DND-41 (cell line): ENCODE measurements around the gene PTBP3.

ENCODE experiments used
- ATAC-seq: fragments of 200-7000 bp; cut with Tn5 transposase; 3 replicates; pipeline ENCODE4 v1.9.1; 2021; ENCODE audit warnings: low read depth; ENCODE audit not compliant: insufficient read depth
- DNase-seq: peaks from one replicate; pipeline ENCODE4 v3.0.0-alpha.2; 2020
- H2AFZ ChIP-seq: 2 replicates; pipeline ENCODE4 v1.6.0; 2012; ENCODE audit warnings: low read depth, low read length
- H3K27ac ChIP-seq: 2 replicates; pipeline ENCODE4 v1.5.1; 2012; ENCODE audit warnings: low read length, inconsistent platforms
- H3K27me3 ChIP-seq: fragments of 200-600 bp; sonication (generic); 2 replicates; pipeline ENCODE4 v1.6.0; 2012; ENCODE audit warnings: low read length, mild to moderate bottlenecking, inconsistent platforms; ENCODE audit not compliant: insufficient read depth, poor library complexity
- H3K36me3 ChIP-seq: 2 replicates; pipeline ENCODE4 v1.5.1; 2012; ENCODE audit warnings: low read length, inconsistent platforms; ENCODE audit not compliant: insufficient read depth
- H3K4me1 ChIP-seq: 2 replicates; pipeline ENCODE4 v1.5.1; 2012; ENCODE audit warnings: mild to moderate bottlenecking, low read length; ENCODE audit not compliant: insufficient read depth
- H3K4me2 ChIP-seq: 2 replicates; pipeline ENCODE4 v1.6.0; 2012; ENCODE audit warnings: mild to moderate bottlenecking, moderate library complexity, low read length, inconsistent platforms; ENCODE audit not compliant: insufficient read depth
- H3K4me3 ChIP-seq, 2 experiments: fragments of 200-600 bp in 1 of 2; shearing (Covaris generic) in 1 of 2; 2 replicates each; pipeline ENCODE4 v1.5.1; 2012 to 2016; ENCODE audit warnings: inconsistent platforms in 2 of 2, low read length in 2 of 2, mild to moderate bottlenecking in 2 of 2, low read depth in 1 of 2, moderate library complexity in 1 of 2
- H3K79me2 ChIP-seq: 2 replicates; pipeline ENCODE4 v1.6.0; 2012; ENCODE audit warnings: low read length, inconsistent platforms; ENCODE audit not compliant: insufficient read depth
- H3K9ac ChIP-seq: 2 replicates; pipeline ENCODE4 v1.6.0; 2012; ENCODE audit warnings: low read depth, mild to moderate bottlenecking, inconsistent platforms, low read length, moderate library complexity
- H3K9me3 ChIP-seq: 2 replicates; pipeline ENCODE4 v1.5.1; 2012; ENCODE audit warnings: low read length, moderate library complexity, mild to moderate bottlenecking, inconsistent platforms; ENCODE audit not compliant: insufficient read depth, severe bottlenecking
- H4K20me1 ChIP-seq: 2 replicates; pipeline ENCODE4 v1.6.0; 2012; ENCODE audit warnings: low read length; ENCODE audit not compliant: insufficient read depth
- CTCF ChIP-seq: IDR thresholded peaks from 2 replicates; pipeline ENCODE4 v1.5.1; 2012; ENCODE audit warnings: borderline replicate concordance, low read length, moderate library complexity, mild to moderate bottlenecking; ENCODE audit not compliant: poor library complexity, severe bottlenecking; ENCODE audit errors: extremely low read depth
- EZH2 ChIP-seq: IDR thresholded peaks from 3 replicates; pipeline ENCODE4 v1.6.1; 2012; ENCODE audit warnings: borderline replicate concordance, low read depth, mild to moderate bottlenecking, moderate library complexity, low read length, inconsistent platforms; ENCODE audit not compliant: severe bottlenecking

PTBP3 gene

GRCh38 chr9:112245126-112245525, 88.3 kb downstream of the PTBP3 start:
- Histone ChIP-seq H3K4me1 (no peaks in the 10 kb centered on the region), H3K4me3 (no peak overlapping the region), H3K27ac (no peak overlapping the region), H3K79me2 (no peaks in the 10 kb centered on the region), H4K20me1 (no peaks in the 10 kb centered on the region), H3K27me3 (no peaks in the 10 kb centered on the region), H3K9me3 (no peaks in the 10 kb centered on the region), H3K36me3 (peaks cover 21% of the 10 kb centered on the region; the same call in 1 of the 2 replicates), H2AFZ (no peak overlapping the region), H3K9ac (no peak overlapping the region), H3K4me2 (no peak overlapping the region)
- no peak for ATAC-seq
- TF ChIP-seq EZH2 = no peak
- no peak for TF ChIP-seq CTCF
- DNase-seq = no peak

GRCh38 chr9:112242147-112242804, 91.1 kb downstream of the PTBP3 start:
- Histone ChIP-seq H3K27me3 (no peaks in the 10 kb centered on the region), H3K36me3 (peaks cover 13% of the 10 kb centered on the region; the same call in 1 of the 2 replicates), H3K4me3 (no peak overlapping the region), H3K4me1 (no peaks in the 10 kb centered on the region), H3K27ac (no peak overlapping the region), H4K20me1 (no peaks in the 10 kb centered on the region), H2AFZ (no peak overlapping the region), H3K9ac (no peak overlapping the region), H3K9me3 (no peaks in the 10 kb centered on the region), H3K79me2 (no peaks in the 10 kb centered on the region), H3K4me2 (no peak overlapping the region)
- DNase-seq = no peak
- TF ChIP-seq CTCF (no peak), EZH2 (no peak)
- no peak for ATAC-seq

GRCh38 chr9:112241491-112241890, 91.9 kb downstream of the PTBP3 start:
- DNase-seq = no peak
- no peaks in the 10 kb centered on the region for H3K9me3 ChIP-seq
- no peak overlapping the region for H2AFZ ChIP-seq
- H3K9ac ChIP-seq = no peak overlapping the region
- no peak for ATAC-seq
- TF ChIP-seq CTCF (no peak), EZH2 (no peak)
- H3K27me3 ChIP-seq = no peaks in the 10 kb centered on the region
- no peaks in the 10 kb centered on the region for H3K79me2 ChIP-seq
- H3K27ac ChIP-seq = no peak overlapping the region
- no peaks in the 10 kb centered on the region for H4K20me1 ChIP-seq
- no peak overlapping the region for H3K4me3 ChIP-seq
- H3K36me3 ChIP-seq = peaks cover 10% of the 10 kb centered on the region; the same call in 1 of the 2 replicates
- H3K4me1 ChIP-seq = no peaks in the 10 kb centered on the region
- no peak overlapping the region for H3K4me2 ChIP-seq
